Upper lobe of left lung (tissue), 6 donors: ENCODE measurements around the gene MBNL2. TPM values are rescaled to one million over a fixed set of nuclear protein-coding genes. Genes with fewer than 3 reads are reported as not detected.

ENCODE experiments used
- ATAC-seq, 2 donors: fragments of 200-7000 bp; cut with Tn5 transposase; one replicate each; pipeline ENCODE4 v1.9.1; 2022; ENCODE audit warnings: mild to moderate bottlenecking in 2 of 2, moderate library complexity in 2 of 2; ENCODE audit not compliant: low FRiP score in 2 of 2
- DNase-seq, 2 donors: peaks; one replicate each; pipeline ENCODE4 v3.0.0-alpha.2; 2019 to 2020
- H3K27ac ChIP-seq, 4 donors: fragments of 200-600 bp; sonication (generic); one replicate each; pipeline ENCODE4 v1.5.1; 2016 to 2019
- H3K27me3 ChIP-seq, 4 donors: fragments of 200-600 bp; sonication (generic); one replicate each; pipeline ENCODE4 v1.5.1; 2017 to 2019
- H3K36me3 ChIP-seq, 4 donors: fragments of 200-600 bp; sonication (generic); one replicate each; pipeline ENCODE4 v1.5.1; 2016 to 2019
- H3K4me1 ChIP-seq, 4 donors: fragments of 200-600 bp; sonication (generic); one replicate each; pipeline ENCODE4 v1.5.1; 2018 to 2019
- H3K4me3 ChIP-seq, 4 donors: fragments of 200-600 bp; sonication (generic); one replicate each; pipeline ENCODE4 v1.5.1; 2017 to 2019; ENCODE audit warnings: mild to moderate bottlenecking in 2 of 4, moderate library complexity in 1 of 4
- H3K9me3 ChIP-seq, 4 donors: fragments of 200-600 bp; sonication (generic); one replicate each; pipeline ENCODE4 v1.5.1; 2018 to 2019
- EP300 ChIP-seq, 4 donors: sonication (generic); formaldehyde crosslinking; IDR thresholded peaks; one replicate each; pipeline ENCODE4 v1.5.1; 2017; ENCODE audit warnings: antibody characterized with exemption in 4 of 4, control low read depth in 2 of 4
- POLR2A ChIP-seq, 4 donors: fragments of 450-650 bp; IDR thresholded peaks; one replicate each; pipeline ENCODE4 v1.5.1; 2016 to 2017; ENCODE audit warnings: antibody characterized with exemption in 4 of 4, mild to moderate bottlenecking in 2 of 4
- POLR2AphosphoS5 ChIP-seq, 2 donors: sonication (generic); formaldehyde crosslinking; IDR thresholded peaks; one replicate each; pipeline ENCODE4 v1.5.1; 2017; ENCODE audit warnings: antibody characterized with exemption in 2 of 2
- WGBS, 2 donors: methylation state at CpG; one replicate each; pipeline ENCODE4 v1.1.5; 2017 to 2018; 5-methylcytosine and 5-hydroxymethylcytosine counted together
- total RNA-seq, 6 donors: library from RNA; depleted of rRNA in 4 of 6; stranded (reverse); fragments of >200 nt in 4 of 6; gene quantifications; one replicate each; pipeline versions ENCODE4 v1.1.0 to v1.2.1, GENCODE V29; 2016 to 2021
- TF ChIP-seq, protein P1 (sequence below), 6 experiments: fragments of 450-650 bp in 4 of 6; fragments of 200-600 bp in 2 of 6; sonication (generic) in 2 of 6; IDR thresholded peaks; one replicate each; pipeline ENCODE4 v1.5.1; 2016 to 2019; ENCODE audit warnings: antibody characterized with exemption in 6 of 6
- donor health status: DM: no; HTN: no; CAD: no; lungs with moderate emphysema.
- donor health status: DM: no; HTN: yes; CAD: no; lungs with severe emphysema.

MBNL2 gene
- total RNA-seq, 6 donors from 2014 or later = 40.9 to 78.4 (median 51.3) TPM

DNA sequence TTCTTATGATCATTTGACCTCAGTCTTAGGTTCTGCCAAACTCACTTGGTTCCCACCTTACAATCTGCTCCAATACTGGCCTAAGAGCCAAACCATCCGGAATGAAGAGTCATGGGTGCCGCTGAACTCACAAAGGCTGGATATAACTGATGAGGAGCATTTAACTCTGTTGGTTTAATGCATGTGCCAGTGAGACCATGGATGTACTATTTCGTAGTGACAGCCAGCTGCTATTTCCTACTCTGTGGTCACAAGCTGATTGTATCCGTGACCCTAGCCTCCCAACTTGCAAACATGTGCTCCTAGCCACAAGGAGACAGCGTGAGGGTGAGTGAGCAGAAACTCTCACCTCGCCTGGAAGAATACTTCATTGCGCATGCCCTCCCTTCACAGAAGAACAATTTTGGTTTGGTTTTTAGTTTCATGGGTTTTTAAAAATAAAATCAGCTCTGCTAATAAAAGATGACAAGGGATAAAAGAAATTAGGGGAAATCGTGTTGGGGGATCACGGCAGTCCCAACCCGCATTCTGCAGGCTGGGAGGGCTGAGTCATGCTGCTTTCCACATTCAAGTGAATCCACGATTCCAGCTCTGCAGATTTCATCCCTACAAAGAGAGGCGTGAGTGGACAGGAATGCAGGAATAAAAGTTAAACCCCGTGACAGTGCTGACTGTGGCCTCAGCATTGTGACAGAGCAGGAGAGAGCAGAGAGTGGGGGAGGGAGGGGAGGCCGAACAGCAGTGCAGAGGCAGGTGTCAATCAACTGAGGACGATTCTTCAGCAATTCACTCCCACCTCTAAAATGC lies 145.1 kb downstream of the MBNL2 start:
- Histone ChIP-seq H3K36me3 (peaks cover 0 to 34% (median 0%) of the 10 kb centered on the region in 4 donors), H3K4me3 (peak overlapping the region in 1 of 4 donors; percentile 7), H3K27me3 (no peaks in the 10 kb centered on the region), H3K9me3 (no peaks in the 10 kb centered on the region), H3K27ac (peak overlapping the region; percentile 17 to 79 (median 44)), H3K4me1 (peaks cover 11 to 26% (median 20%) of the 10 kb centered on the region in 4 donors)
- peak in 1 of 2 donors; percentile 37 for DNase-seq
- WGBS, 2 donors = 56 to 66% methylated on average over 15 of the region's 15 CpGs
- ATAC-seq = peak; percentile 60 to 64
- peak in 1 of 2 donors; percentile 12 for TF ChIP-seq POLR2AphosphoS5 (IDR thresholded peaks at IDR 0.05)
- TF ChIP-seq, protein P1, sequence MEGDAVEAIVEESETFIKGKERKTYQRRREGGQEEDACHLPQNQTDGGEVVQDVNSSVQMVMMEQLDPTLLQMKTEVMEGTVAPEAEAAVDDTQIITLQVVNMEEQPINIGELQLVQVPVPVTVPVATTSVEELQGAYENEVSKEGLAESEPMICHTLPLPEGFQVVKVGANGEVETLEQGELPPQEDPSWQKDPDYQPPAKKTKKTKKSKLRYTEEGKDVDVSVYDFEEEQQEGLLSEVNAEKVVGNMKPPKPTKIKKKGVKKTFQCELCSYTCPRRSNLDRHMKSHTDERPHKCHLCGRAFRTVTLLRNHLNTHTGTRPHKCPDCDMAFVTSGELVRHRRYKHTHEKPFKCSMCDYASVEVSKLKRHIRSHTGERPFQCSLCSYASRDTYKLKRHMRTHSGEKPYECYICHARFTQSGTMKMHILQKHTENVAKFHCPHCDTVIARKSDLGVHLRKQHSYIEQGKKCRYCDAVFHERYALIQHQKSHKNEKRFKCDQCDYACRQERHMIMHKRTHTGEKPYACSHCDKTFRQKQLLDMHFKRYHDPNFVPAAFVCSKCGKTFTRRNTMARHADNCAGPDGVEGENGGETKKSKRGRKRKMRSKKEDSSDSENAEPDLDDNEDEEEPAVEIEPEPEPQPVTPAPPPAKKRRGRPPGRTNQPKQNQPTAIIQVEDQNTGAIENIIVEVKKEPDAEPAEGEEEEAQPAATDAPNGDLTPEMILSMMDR (IDR thresholded peaks at IDR 0.05) = no peak
- TF ChIP-seq EP300 (IDR thresholded peaks at IDR 0.05) = no peak

DNA sequence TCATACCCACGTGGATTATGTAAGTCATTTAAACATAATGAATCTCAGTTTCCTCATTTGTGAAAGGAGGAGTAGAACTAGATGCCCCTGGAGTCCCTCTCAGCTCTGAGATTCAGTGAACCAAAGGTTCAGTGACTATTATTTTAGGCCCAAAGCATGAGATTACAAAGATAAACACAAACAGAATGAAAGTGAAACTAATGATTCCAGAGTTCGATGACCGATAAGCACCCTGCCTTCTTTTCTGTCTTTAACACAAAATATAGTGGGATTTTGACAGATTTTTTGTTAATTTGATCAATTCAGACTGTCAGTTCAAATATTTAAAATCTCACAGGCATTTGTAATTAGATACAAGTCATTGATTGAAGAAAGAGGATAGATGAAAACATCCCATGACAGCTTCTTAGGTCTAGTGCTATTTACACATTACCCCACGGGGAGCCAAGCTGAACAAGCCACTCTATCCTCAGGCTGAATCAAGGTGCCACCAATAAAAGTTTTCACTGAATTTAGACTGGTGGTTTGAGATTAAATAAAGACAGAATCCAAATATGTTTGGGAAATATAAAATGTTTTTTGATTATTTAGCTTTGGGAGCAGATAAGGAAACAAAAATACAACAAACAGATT lies 147.2 kb downstream of the MBNL2 start:
- ATAC-seq (no peak), DNase-seq (no peak)
- H3K27ac ChIP-seq = peak overlapping the region; percentile 42 to 79 (median 70)
- peaks cover 11 to 26% (median 16%) of the 10 kb centered on the region in 4 donors for H3K4me1 ChIP-seq
- H3K9me3 ChIP-seq = no peaks in the 10 kb centered on the region
- no peak for TF ChIP-seq POLR2AphosphoS5 (IDR thresholded peaks at IDR 0.05)
- TF ChIP-seq, protein P1 (IDR thresholded peaks at IDR 0.05) = no peak
- no peak for TF ChIP-seq EP300 (IDR thresholded peaks at IDR 0.05)
- TF ChIP-seq POLR2A (IDR thresholded peaks at IDR 0.05) = no peak
- 5 to 8% methylated on average over 4 of the region's 4 CpGs for WGBS, 2 donors
- peaks cover 0 to 27% (median 0%) of the 10 kb centered on the region in 4 donors for H3K36me3 ChIP-seq
- no peaks in the 10 kb centered on the region for H3K27me3 ChIP-seq
- peak overlapping the region; percentile 9 to 45 (median 34) for H3K4me3 ChIP-seq

DNA sequence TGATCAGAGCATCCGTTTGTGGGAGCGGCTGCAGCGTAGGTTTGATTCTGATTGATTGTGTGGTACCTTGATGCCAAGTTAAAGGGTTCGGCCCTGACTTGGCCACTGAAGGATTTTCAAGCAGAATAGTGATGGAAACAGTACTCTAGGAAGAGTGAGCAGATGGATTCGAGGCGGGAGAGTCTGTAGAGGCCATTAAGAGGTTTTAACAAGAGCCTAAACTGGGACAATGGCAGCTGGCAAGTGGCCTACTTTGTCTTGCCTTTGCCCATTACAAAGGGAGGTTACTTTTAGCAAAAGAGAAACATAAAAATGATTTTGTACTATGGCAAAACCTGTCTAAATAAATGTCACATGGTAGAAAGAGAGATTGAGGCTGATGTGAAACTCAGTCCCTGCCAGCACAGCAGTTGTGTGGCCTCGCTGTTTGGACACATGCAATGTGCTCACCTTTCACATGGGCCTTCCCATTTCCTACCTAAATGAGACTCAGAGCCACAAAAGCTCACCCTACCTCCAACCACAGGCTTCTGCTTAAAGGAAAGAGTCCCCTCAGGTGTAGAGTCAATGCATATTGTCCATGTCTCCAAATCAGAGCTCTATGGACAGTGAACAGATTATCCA lies 149.5 kb downstream of the MBNL2 start:
- no peak overlapping the region for H3K4me3 ChIP-seq
- no peak for TF ChIP-seq POLR2A (IDR thresholded peaks at IDR 0.05)
- no peak for TF ChIP-seq POLR2AphosphoS5 (IDR thresholded peaks at IDR 0.05)
- TF ChIP-seq, protein P1 (IDR thresholded peaks at IDR 0.05) = no peak
- no peak for TF ChIP-seq EP300 (IDR thresholded peaks at IDR 0.05)
- no peak overlapping the region for H3K27ac ChIP-seq
- 91 to 95% methylated on average over 7 of the region's 7 CpGs for WGBS, 2 donors
- H3K27me3 ChIP-seq = no peaks in the 10 kb centered on the region
- peaks cover 11 to 18% (median 14%) of the 10 kb centered on the region in 4 donors for H3K4me1 ChIP-seq
- H3K36me3 ChIP-seq = peaks cover 0 to 39% (median 13%) of the 10 kb centered on the region in 4 donors
- ATAC-seq (no peak), DNase-seq (no peak)
- H3K9me3 ChIP-seq = no peaks in the 10 kb centered on the region

DNA sequence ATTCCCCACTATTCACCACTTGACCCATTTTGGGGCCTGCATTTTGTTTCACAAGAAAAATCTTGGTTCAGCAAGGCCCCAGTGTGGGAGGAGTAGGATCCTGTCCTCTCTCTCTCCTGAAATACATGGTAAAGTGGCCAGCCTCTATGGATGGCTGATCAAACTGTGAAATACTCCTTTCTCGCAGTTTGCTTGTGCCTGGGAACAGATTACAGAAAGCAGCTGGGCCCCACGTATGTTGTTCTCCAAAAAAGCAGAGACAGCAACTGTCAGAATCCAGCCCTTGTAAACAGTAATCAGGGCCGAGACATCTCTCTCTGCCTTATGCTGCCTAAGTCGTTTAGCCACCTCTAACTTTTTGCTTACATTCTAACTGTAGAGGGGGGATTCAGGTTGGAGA lies 150.8 kb downstream of the MBNL2 start:
- H3K27ac ChIP-seq = peak overlapping the region in 1 of 4 donors; percentile 13
- H3K4me3 ChIP-seq = no peak overlapping the region
- DNase-seq (no peak), ATAC-seq (no peak)
- H3K9me3 ChIP-seq = no peaks in the 10 kb centered on the region
- peaks cover 0 to 37% (median 13%) of the 10 kb centered on the region in 4 donors for H3K36me3 ChIP-seq
- TF ChIP-seq, protein P1 (IDR thresholded peaks at IDR 0.05) = no peak
- no peak for TF ChIP-seq POLR2A (IDR thresholded peaks at IDR 0.05)
- TF ChIP-seq POLR2AphosphoS5 (IDR thresholded peaks at IDR 0.05) = no peak
- TF ChIP-seq EP300 (IDR thresholded peaks at IDR 0.05) = no peak
- H3K27me3 ChIP-seq = no peaks in the 10 kb centered on the region
- 82 to 89% methylated on average over 4 of the region's 4 CpGs for WGBS, 2 donors
- H3K4me1 ChIP-seq = peaks cover 7 to 14% (median 10%) of the 10 kb centered on the region in 4 donors
